ENCODE results near the gene CBX8.
A peak's percentile ranks its signal among the peaks of the same experiment; 100 is the strongest.

The CBX8 gene

GRCh38 chr17:79796763-79797491, at the start of gene CBX8:
TSS of gene CBX8 (minus strand) at chr17:79797077. CDS start at chr17:79796998, 79 bp downstream.
- peak; percentile 99 for DNase-seq

DNA sequence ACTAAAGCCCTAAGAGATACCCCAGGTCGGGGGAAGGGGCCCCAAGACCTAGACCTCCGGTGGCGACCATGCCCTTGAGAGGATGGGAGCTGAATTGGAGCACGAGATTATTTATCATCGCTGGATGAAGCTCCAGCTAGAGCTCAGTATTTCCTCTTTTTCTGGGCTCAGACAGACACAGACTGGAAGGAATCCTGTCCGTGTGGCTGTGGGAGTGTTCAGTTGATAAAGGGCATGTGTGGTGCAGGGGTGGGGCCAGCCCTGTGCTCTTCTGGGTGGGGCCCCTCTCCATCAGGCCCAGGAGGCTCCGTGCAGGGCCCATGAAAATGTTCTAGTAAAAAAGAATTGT, 48.7 kb upstream of the CBX8 start:
- no peak for DNase-seq

GRCh38 chr17:79844869-79845600, 48.2 kb upstream of the CBX8 start:
- no peak for DNase-seq

GRCh38 chr17:79843816-79844800, 47.2 kb upstream of the CBX8 start:
- no peak for DNase-seq

DNA sequence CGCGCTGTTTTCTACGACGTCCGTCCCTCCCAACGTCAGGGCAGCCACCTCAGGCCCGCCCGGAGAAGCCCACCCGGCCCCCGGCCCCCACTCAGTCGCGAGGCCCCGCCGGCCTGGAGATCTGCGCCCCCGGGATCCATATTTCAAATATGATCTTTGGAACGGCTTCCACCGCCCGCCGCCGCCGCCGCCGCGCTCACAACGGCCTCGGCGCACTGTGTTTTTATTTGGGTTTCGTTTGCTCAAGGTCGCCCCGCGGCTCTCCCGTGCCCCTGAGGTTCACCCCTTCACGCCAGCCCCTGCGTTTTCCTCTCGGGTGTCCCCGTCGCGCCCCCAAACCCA, 46.6 kb upstream of the CBX8 start:
- no peak for DNase-seq

DNA sequence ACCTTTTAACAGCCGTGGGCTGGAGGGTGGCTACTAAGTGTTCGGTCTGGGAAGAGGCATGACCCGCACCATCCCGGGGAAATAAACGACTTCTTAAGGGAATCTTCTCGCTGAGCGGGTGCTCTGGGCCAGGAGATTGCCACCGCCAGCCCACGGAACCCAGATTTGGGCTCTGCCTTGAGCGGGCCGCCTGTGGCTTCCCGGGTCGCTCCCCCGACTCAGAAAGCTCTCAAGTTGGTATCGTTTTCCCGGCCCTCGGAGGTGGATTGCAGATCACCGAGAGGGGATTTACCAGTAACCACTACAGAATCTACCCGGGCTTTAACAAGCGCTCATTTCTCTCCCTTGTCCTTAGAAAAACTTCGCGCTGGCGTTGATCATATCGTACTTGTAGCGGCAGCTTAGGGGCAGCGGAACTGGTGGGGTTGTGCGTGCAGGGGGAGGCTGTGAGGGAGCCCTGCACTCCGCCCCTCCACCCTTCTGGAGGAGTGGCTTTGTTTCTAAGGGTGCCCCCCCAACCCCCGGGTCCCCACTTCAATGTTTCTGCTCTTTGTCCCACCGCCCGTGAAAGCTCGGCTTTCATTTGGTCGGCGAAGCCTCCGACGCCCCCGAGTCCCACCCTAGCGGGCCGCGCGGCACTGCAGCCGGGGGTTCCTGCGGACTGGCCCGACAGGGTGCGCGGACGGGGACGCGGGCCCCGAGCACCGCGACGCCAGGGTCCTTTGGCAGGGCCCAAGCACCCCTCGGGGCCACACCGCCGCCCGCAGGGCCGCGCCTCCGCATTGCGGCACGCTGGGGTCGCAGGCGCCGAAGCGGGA, 46.0 kb upstream of the CBX8 start:
- DNase-seq = no peak

DNA sequence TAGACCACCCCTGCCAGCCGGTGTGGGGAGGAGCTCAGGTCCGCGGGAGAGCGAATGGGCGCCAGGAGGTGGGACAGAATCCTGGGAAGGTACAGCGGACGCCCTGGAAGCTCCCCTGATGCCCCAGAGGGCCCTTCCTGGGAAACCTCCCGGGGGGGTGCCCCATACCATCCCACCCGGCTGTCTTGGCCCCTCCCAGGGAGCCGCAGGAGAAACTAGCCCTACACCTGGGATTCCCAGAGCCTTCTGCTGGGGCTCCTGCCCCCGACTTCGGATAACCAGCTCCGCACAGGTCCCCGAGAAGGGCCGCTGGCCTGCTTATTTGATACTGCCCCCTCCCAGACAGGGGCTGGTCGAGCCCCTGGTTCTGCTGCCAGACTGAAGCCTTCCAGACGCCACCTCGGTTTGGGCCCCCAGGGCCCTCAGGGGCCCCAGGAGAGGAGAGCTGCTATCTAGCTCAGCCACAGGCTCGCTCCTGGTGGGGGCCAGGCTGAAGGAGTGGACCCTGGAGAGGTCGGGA, 45.3 kb upstream of the CBX8 start:
- no peak for DNase-seq

- no peak for DNase-seq
Observed at GRCh38 chr17:79841369-79842135, 44.7 kb upstream of the CBX8 start.

DNA sequence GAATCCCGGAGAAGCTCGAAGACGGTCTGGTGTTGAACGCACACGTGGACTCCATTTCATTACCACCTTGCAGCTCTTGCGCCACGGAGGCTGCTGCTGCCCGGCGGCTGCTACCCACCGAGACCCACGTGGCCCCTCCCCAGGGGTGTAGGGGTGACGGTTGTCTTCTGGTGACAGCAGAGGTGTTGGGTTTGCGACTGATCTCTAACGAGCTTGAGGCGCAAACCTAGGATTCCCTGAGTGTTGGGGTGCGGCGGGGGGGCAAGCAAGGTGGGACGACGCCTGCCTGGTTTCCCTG, 44.1 kb upstream of the CBX8 start:
- DNase-seq = no peak

- DNase-seq = no peak
Observed at GRCh38 chr17:79840269-79840988, 43.6 kb upstream of the CBX8 start.

DNA sequence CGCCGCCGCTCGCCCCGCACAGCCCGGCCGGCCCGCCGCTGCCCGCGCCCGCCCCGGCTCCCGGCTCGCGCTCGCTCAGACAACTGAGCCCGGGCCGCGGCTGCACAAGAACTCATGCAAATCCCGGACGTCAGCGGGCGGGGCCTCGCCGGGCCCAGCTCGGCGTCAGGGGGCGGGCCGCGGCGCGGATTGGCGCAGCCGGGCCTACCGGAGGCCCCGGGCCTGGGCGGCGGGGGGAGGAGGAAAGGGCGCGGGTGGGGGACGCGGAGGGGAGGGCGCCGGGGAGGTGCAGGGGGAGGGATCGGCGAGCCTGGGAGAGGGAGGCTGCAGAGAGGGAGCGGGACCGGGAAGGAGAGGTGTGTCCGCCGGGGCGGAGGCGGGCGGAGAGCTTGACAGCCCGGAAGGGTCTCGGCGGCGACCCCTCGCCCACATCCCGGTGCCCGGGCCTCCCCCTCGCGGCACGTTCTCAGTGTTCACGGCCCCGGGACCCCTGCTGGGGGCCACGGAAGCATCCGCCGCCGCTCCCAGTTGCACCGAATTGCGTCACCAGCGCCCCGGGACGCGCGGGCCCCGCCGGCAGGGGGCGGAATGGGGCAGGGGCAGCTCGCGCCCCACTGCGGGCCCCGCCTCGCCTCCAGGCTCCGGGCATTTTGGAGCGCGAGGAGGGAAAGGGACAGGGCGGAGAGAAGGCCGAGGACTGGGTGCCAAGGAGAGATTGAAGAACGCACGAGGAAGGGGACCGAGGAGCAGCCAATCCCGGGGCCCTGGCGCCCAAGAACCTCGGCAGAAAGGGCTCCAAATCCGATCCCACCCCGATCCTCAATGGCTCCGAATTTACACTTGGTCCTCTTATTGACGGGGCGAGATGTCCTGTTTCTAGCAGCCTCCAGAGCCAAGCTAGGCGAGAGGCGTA, 42.7 kb upstream of the CBX8 start, which contains the start of gene CBX4:
Gene CBX4, minus strand, starts transcription at position 85 of the 913 bp plus-strand sequence. CDS start 189 bp downstream, outside the sequence.
- DNase-seq = peak; percentile 89

GRCh38 chr17:79838522-79839274, 41.8 kb upstream of the CBX8 start:
- peak; percentile 31 for DNase-seq

DNA sequence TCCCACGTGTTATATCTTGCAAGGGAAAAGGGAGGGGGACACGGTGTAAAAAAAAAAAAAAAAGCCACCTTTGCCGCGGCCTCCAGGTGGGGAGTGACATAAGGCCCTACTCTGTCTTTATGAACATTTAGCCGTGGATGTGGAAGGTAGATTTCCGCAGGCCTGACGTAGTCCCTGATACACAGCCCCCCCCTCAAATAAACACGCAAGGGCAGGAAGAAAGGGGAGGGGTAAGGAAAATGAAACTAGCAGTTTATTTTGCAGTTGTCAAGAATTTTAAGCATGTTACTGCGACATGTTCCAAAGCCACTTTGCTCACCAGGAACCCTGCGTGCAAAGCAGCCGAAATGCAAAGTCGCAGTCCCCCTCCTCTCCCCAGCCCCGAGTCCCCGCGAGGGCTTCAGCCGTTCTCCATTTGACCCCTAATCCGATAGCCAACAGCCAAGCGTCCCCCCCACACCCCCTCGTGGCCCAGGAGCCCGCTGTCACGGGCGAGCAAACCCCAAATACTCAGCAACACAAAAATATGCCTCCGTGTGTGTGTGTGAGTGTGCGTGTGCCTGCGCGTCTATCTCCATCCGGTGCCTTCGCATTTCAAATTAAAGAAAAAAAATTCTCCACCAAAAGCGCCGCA, 41.1 kb upstream of the CBX8 start:
- DNase-seq = no peak

GRCh38 chr17:79836972-79837887, 40.4 kb upstream of the CBX8 start:
- DNase-seq = no peak

GRCh38 chr17:79836510-79836971, 39.7 kb upstream of the CBX8 start:
- DNase-seq = no peak

DNA sequence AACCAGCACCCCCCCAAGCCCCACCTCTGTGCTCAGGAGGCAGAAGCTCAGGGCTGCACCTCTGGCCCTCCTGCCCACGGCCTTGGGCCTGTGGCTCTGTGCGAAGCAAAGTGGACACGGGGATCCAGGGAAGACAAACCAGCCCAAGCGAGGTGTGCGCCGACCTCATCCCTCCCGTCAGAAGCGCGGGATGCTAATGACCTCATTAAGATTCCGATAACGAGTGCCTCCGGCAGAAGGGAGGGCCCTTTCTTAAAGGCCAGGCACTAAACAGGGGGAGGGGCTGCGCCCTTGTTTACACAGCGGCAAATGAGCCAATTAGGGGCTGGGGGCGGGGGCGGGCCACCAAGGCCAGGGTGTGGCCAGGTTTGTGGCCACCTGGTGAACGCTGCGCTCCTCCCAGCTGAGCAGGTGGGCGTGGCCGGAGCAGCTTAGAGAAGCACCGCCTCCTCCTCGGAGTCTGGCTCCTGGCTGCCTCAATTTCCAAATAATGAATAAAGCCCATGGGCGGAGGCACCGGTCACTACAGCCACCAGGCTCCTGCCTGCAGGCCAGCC, 39.2 kb upstream of the CBX8 start:
- DNase-seq = no peak

DNA sequence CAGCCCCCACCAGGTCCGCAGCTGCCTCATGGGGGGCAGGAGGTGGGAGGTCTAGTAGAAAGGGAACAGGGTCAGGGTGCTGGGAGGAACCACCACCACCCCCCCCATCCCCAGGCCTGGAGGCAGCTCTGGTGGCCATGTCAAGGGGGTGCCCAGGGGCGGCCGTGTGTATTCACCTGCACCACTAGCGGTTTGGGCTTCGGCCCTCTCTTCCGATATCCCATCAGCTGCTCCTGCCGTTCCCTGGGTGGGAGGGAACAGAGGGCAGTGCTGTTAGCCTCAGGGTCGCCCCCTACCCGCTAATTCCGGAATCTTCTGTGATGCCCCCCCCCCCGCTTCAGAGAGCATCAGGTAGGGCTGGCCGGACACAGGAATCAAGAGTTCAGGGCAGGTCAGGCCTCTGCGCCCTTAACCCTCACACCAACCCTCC, 38.6 kb upstream of the CBX8 start:
- no peak for DNase-seq
